Measurements from ENCODE around the gene PRSS53.

- no peak for TF ChIP-seq POLR2A (IDR thresholded peaks at IDR 0.05; ENCODE audit: low read depth, low read length)
- TF ChIP-seq TAF1 (IDR thresholded peaks at IDR 0.05; ENCODE audit: low read depth, low read length): no peak
- no peak for TF ChIP-seq POLR2AphosphoS5 (IDR thresholded peaks at IDR 0.05; ENCODE audit: low read depth, low read length)
- TF ChIP-seq PAX5 (IDR thresholded peaks at IDR 0.05; ENCODE audit: insufficient read depth, low read length, severe bottlenecking): no peak
Measured at GRCh38 chr16:31129568-31130335, 41.0 kb upstream of the PRSS53 start.

All from GM12891 (cell line).